ENCODE data around the gene ERC2.
A peak's percentile ranks its signal among the peaks of the same experiment; 100 is the strongest.

ERC2 gene

GRCh38 chr3:56126632-56127031 lies 341.6 kb downstream of the ERC2 start:
- Histone ChIP-seq H3K4me3 (ENCODE audit: low read depth, low read length) (no peak overlapping the region), H3K9me3 (ENCODE audit: control insufficient read depth, insufficient read depth, low read depth, low read length) (no peaks in the 10 kb centered on the region), H3K36me3 (ENCODE audit: control insufficient read depth in 2 of 2, insufficient read depth in 1 of 2, low read length in 2 of 2) (no peaks in the 10 kb centered on the region), H3K27ac (ENCODE audit: extremely low read depth, low read depth, low read length) (no peak overlapping the region), H3K4me1 (ENCODE audit: control insufficient read depth, insufficient read depth, low read length) (peaks cover 7% of the 10 kb centered on the region)
- POLR2A ChIA-PET: no interaction called here
- no peak for TF ChIP-seq YY1 (tag by site-specific recombination; IDR thresholded peaks at IDR 0.05)
- no peak for TF ChIP-seq HOXC10 (CRISPR knock-in tag; IDR thresholded peaks at IDR 0.05)
- TF ChIP-seq ZNF791 (tag by site-specific recombination; IDR thresholded peaks at IDR 0.05): no peak
- 0 out of 2 replicates have a peak, but pooled peaks have one; percentile 29 for TF ChIP-seq ZNF366 (tag by site-specific recombination; conservative IDR thresholded peaks at IDR 0.05)
- TF ChIP-seq, protein P1, sequence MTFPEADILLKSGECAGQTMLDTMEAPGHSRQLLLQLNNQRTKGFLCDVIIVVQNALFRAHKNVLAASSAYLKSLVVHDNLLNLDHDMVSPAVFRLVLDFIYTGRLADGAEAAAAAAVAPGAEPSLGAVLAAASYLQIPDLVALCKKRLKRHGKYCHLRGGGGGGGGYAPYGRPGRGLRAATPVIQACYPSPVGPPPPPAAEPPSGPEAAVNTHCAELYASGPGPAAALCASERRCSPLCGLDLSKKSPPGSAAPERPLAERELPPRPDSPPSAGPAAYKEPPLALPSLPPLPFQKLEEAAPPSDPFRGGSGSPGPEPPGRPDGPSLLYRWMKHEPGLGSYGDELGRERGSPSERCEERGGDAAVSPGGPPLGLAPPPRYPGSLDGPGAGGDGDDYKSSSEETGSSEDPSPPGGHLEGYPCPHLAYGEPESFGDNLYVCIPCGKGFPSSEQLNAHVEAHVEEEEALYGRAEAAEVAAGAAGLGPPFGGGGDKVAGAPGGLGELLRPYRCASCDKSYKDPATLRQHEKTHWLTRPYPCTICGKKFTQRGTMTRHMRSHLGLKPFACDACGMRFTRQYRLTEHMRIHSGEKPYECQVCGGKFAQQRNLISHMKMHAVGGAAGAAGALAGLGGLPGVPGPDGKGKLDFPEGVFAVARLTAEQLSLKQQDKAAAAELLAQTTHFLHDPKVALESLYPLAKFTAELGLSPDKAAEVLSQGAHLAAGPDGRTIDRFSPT (tag by site-specific recombination; IDR thresholded peaks at IDR 0.05): no peak
- no peak for TF ChIP-seq ZNF16 (tag by site-specific recombination; IDR thresholded peaks at IDR 0.05; ENCODE audit: low read depth)
- peak; percentile 91 for TF ChIP-seq ZNF530 (tag by site-specific recombination; IDR thresholded peaks at IDR 0.05; ENCODE audit: low read depth)
- no peak for TF ChIP-seq ZNF596 (tag by site-specific recombination; IDR thresholded peaks at IDR 0.05)
- TF ChIP-seq PRDM1 (tag by site-specific recombination; IDR thresholded peaks at IDR 0.05): peak; percentile 96
- no peak for TF ChIP-seq SP2 (tag by site-specific recombination; IDR thresholded peaks at IDR 0.05)
- no peak for TF ChIP-seq FEZF1 (tag by site-specific recombination; IDR thresholded peaks at IDR 0.05)
- CTCF ChIA-PET: interaction anchor here (0.9 kb wide), 1 partner anchor 63 kb away, joined by 4 read pairs; no protein-coding TSS in a partner anchor

DNA sequence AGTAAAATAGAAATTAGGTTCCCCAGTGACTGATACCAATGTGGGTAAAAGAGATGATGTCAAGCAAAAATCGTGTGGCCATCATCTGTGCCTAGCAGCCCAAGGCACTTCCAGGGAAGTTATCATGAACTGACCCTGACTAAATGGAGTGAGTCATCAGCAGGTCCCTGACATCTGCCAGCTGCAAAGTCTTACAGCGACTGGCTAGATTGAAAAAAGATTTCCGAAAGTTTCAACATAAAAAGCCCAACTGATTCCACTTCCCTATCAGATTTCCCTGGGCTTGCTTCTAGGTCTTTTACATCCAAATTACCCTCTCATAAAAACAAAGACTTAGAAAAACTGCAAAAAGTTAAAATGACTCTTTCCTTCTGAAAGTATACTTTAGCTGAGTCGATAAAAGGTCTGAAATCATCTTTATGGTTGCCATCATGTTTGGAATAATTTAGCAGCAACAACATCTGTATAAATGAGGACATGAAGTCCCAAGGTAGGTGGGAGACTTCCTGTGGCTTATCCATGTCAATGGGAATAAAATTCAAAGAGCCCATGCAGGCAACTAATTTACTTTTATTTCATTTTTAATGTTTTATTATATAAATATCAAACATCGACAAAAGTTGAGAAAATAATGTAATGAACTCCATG lies 342.8 kb downstream of the ERC2 start:
- H3K9me3 ChIP-seq (ENCODE audit: control insufficient read depth, insufficient read depth, low read depth, low read length): no peaks in the 10 kb centered on the region
- ChIA-PET CTCF (interaction anchor here (0.6 kb wide), 2 partner anchors 11 to 55 kb away, joined by 3 read pairs; no protein-coding TSS in a partner anchor), POLR2A (no interaction called here)
- peaks cover 3% of the 10 kb centered on the region for H3K4me1 ChIP-seq (ENCODE audit: control insufficient read depth, insufficient read depth, low read length)
- H3K27ac ChIP-seq (ENCODE audit: extremely low read depth, low read depth, low read length): no peak overlapping the region
- no peaks in the 10 kb centered on the region for H3K36me3 ChIP-seq (ENCODE audit: control insufficient read depth in 2 of 2, insufficient read depth in 1 of 2, low read length in 2 of 2)
- H3K4me3 ChIP-seq (ENCODE audit: low read depth, low read length): no peak overlapping the region
- peak; percentile 50; the same call in 1 of the 2 replicates for TF ChIP-seq ZNF629 (tag by site-specific recombination; IDR thresholded peaks at IDR 0.05)
- TF ChIP-seq, protein P2, sequence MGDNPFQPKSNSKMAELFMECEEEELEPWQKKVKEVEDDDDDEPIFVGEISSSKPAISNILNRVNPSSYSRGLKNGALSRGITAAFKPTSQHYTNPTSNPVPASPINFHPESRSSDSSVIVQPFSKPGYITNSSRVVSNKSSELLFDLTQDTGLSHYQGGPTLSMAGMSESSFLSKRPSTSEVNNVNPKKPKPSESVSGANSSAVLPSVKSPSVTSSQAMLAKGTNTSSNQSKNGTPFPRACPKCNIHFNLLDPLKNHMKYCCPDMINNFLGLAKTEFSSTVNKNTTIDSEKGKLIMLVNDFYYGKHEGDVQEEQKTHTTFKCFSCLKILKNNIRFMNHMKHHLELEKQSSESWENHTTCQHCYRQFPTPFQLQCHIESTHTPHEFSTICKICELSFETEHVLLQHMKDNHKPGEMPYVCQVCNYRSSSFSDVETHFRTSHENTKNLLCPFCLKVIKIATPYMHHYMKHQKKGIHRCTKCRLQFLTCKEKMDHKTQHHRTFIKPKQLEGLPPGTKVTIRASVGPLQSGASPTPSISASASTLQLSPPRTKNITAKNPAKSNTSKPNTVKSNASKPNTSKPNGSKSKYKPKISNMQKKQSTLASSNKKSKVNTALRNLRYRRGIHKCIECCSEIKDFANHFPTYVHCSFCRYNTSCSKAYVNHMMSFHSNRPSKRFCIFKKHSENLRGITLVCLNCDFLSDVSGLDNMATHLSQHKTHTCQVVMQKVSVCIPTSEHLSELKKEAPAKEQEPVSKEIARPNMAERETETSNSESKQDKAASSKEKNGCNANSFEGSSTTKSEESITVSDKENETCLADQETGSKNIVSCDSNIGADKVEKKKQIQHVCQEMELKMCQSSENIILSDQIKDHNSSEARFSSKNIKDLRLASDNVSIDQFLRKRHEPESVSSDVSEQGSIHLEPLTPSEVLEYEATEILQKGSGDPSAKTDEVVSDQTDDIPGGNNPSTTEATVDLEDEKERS (tag by site-specific recombination; IDR thresholded peaks at IDR 0.05): no peak
- TF ChIP-seq MYNN (tag by site-specific recombination; IDR thresholded peaks at IDR 0.05; ENCODE audit: borderline replicate concordance): no peak
- TF ChIP-seq ZEB2 (tag by site-specific recombination; IDR thresholded peaks at IDR 0.05): peak; percentile 38; the same call in 1 of the 2 replicates
- peak; percentile 46; the same call in 1 of the 2 replicates for TF ChIP-seq ZNF335 (tag by site-specific recombination; conservative IDR thresholded peaks at IDR 0.05)
- TF ChIP-seq ZNF561 (tag by site-specific recombination; IDR thresholded peaks at IDR 0.05; ENCODE audit: borderline replicate concordance): no peak
- no peak for TF ChIP-seq EGR2 (tag by site-specific recombination; IDR thresholded peaks at IDR 0.05; ENCODE audit: low read depth)
- peak; percentile 63; the same call in 1 of the 2 replicates for TF ChIP-seq ZBTB17 (tag by site-specific recombination; IDR thresholded peaks at IDR 0.05)
- no peak for TF ChIP-seq ZNF555 (tag by site-specific recombination; conservative IDR thresholded peaks at IDR 0.05)
- peak; percentile 70; the same call in 1 of the 2 replicates for TF ChIP-seq ZNF133 (tag by site-specific recombination; IDR thresholded peaks at IDR 0.05)
- peak; percentile 27; the same call in 1 of the 2 replicates for TF ChIP-seq ZNF366 (tag by site-specific recombination; conservative IDR thresholded peaks at IDR 0.05)
- TF ChIP-seq, protein P3, sequence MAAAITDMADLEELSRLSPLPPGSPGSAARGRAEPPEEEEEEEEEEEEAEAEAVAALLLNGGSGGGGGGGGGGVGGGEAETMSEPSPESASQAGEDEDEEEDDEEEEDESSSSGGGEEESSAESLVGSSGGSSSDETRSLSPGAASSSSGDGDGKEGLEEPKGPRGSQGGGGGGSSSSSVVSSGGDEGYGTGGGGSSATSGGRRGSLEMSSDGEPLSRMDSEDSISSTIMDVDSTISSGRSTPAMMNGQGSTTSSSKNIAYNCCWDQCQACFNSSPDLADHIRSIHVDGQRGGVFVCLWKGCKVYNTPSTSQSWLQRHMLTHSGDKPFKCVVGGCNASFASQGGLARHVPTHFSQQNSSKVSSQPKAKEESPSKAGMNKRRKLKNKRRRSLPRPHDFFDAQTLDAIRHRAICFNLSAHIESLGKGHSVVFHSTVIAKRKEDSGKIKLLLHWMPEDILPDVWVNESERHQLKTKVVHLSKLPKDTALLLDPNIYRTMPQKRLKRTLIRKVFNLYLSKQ (tag by site-specific recombination; IDR thresholded peaks at IDR 0.05; ENCODE audit: borderline replicate concordance): no peak
- no peak for TF ChIP-seq GLIS2 (tag by site-specific recombination; IDR thresholded peaks at IDR 0.05)
- TF ChIP-seq ZNF654 (tag by site-specific recombination; IDR thresholded peaks at IDR 0.05; ENCODE audit: low read depth): no peak
- TF ChIP-seq ZNF544 (tag by site-specific recombination; IDR thresholded peaks at IDR 0.05): no peak
- TF ChIP-seq ZNF449 (tag by site-specific recombination; IDR thresholded peaks at IDR 0.05): peak; percentile 95

Data from HEK293 (cell line).